H1 (cell line): ENCODE results near the gene CGB3.

Source experiments
- CEBPB ChIP-seq: IDR thresholded peaks from 2 replicates; pipeline ENCODE4 v1.6.1; 2012; ENCODE audit warnings: low read depth, low read length
- CHD2 ChIP-seq: IDR thresholded peaks from 2 replicates; pipeline ENCODE4 v1.6.1; 2012; ENCODE audit warnings: low read length, improper control_type of control experiment
- CTCF ChIP-seq, 3 experiments: IDR thresholded peaks; 1 replicate in 2 of 3; 2 replicates in 1 of 3; pipeline versions ENCODE4 v1.5.1 to v1.6.1; 2011; ENCODE audit warnings: low read length in 3 of 3, mild to moderate bottlenecking in 3 of 3, inconsistent platforms in 2 of 3, low read depth in 1 of 3, moderate library complexity in 1 of 3; ENCODE audit not compliant: insufficient read depth in 1 of 3; ENCODE audit errors: control extremely low read depth in 1 of 3
- EP300 ChIP-seq, 2 experiments: IDR thresholded peaks; 1 replicate in 1 of 2; 2 replicates in 1 of 2; pipeline ENCODE4 v1.6.1; 2011 to 2012; ENCODE audit warnings: low read depth in 2 of 2, low read length in 2 of 2, mild to moderate bottlenecking in 2 of 2, borderline replicate concordance in 1 of 2, inconsistent platforms in 1 of 2, moderate library complexity in 1 of 2
- HDAC2 ChIP-seq, 2 experiments: fragments of 300-600 bp in 1 of 2; sonication (generic) in 1 of 2; IDR thresholded peaks; 2 replicates each; pipeline ENCODE4 v1.6.1; 2011 to 2012; ENCODE audit warnings: low read depth in 2 of 2, low read length in 2 of 2, mild to moderate bottlenecking in 2 of 2, moderate library complexity in 2 of 2, borderline replicate concordance in 1 of 2, inconsistent platforms in 1 of 2
- HDAC6 ChIP-seq: IDR thresholded peaks from one replicate; pipeline ENCODE4 v1.7.1; 2012; ENCODE audit warnings: low read depth, mild to moderate bottlenecking, inconsistent platforms, low read length, moderate library complexity
- KDM5A ChIP-seq: fragments of 200-600 bp; IDR thresholded peaks from 2 replicates; pipeline ENCODE4 v1.7.1; 2012; ENCODE audit warnings: mild to moderate bottlenecking, low read length, inconsistent platforms, mixed read lengths
- PHF8 ChIP-seq: fragments of 200-600 bp; sonication (generic); conservative IDR thresholded peaks from 2 replicates; pipeline ENCODE4 v1.7.1; 2012; ENCODE audit warnings: low read depth, mild to moderate bottlenecking, inconsistent platforms, low read length, moderate library complexity
- POLR2A ChIP-seq, 2 experiments: IDR thresholded peaks; 1 replicate in 1 of 2; 2 replicates in 1 of 2; pipeline ENCODE4 v1.6.1; 2011; ENCODE audit warnings: low read depth in 2 of 2, low read length in 2 of 2, mild to moderate bottlenecking in 2 of 2; ENCODE audit errors: control extremely low read depth in 1 of 2
- RAD21 ChIP-seq, 2 experiments: IDR thresholded peaks in 1 of 2; conservative IDR thresholded peaks in 1 of 2; 2 replicates each; pipeline ENCODE4 v1.6.1; 2011; ENCODE audit warnings: low read depth in 2 of 2, low read length in 2 of 2, improper control_type of control experiment in 1 of 2, inconsistent platforms in 1 of 2, mild to moderate bottlenecking in 1 of 2, moderate library complexity in 1 of 2
- TAF1 ChIP-seq: IDR thresholded peaks from 2 replicates; pipeline ENCODE4 v1.6.1; 2011; ENCODE audit warnings: mild to moderate bottlenecking, low read depth, low read length
- TBP ChIP-seq: IDR thresholded peaks from 2 replicates; pipeline ENCODE4 v1.6.1; 2011; ENCODE audit warnings: low read depth, low read length, improper control_type of control experiment

GRCh38 chr19:49014123-49014869 lies 9.8 kb downstream of the CGB3 start:
- TF ChIP-seq RAD21 (IDR thresholded peaks at IDR 0.05 in 1 of 2, conservative IDR thresholded peaks at IDR 0.05 in 1 of 2; ENCODE audit: low read depth in 2 of 2, low read length in 2 of 2), result no peak
- no peak for TF ChIP-seq KDM5A
- TF ChIP-seq POLR2A (IDR thresholded peaks at IDR 0.05; ENCODE audit: control extremely low read depth in 1 of 2, low read depth in 2 of 2, low read length in 2 of 2), result no peak
- no peak for TF ChIP-seq PHF8
- TF ChIP-seq CTCF (IDR thresholded peaks at IDR 0.05; ENCODE audit: control extremely low read depth in 1 of 3, insufficient read depth in 1 of 3, low read depth in 1 of 3, low read length in 3 of 3), result no peak
- TF ChIP-seq HDAC6, result no peak
- TF ChIP-seq TAF1, result no peak
- no peak for TF ChIP-seq EP300 (IDR thresholded peaks at IDR 0.05; ENCODE audit: borderline replicate concordance in 1 of 2, low read depth in 2 of 2, low read length in 2 of 2)
- TF ChIP-seq HDAC2 (IDR thresholded peaks at IDR 0.05; ENCODE audit: borderline replicate concordance in 1 of 2, low read depth in 2 of 2, low read length in 2 of 2), result no peak
- TF ChIP-seq CHD2, result no peak
- no peak for TF ChIP-seq CEBPB
- no peak for TF ChIP-seq TBP
